Spinal cord (tissue), 10 donors: ENCODE results near the gene ALPK1. TPM values are rescaled to one million over a fixed set of nuclear protein-coding genes. Genes with fewer than 3 reads are reported as not detected.
"Not testable (repeated sequence)": the region's sequence is repeated elsewhere in the genome, so short reads cannot be mapped to it uniquely, and the experiment has no call there.

Experiments
- DNase-seq, 6 donors: peaks; one replicate each; pipeline versions ENCODE4 v3.0.0 to v3.0.0-alpha.2; 2013 to 2015; ENCODE audit warnings: low spot score in 6 of 6, low read depth in 4 of 6
- H3K27ac ChIP-seq: one replicate; pipeline ENCODE4 v1.5.1; 2013; ENCODE audit warnings: low read depth, low read length, control low read depth
- H3K27me3 ChIP-seq: one replicate; pipeline ENCODE4 v1.6.1; 2013; ENCODE audit warnings: low read length; ENCODE audit not compliant: control insufficient read depth, insufficient read depth
- H3K36me3 ChIP-seq: one replicate; pipeline ENCODE4 v1.6.1; 2013; ENCODE audit warnings: low read length; ENCODE audit not compliant: control insufficient read depth, insufficient read depth
- H3K4me1 ChIP-seq: one replicate; pipeline ENCODE4 v1.6.1; 2013; ENCODE audit warnings: low read length; ENCODE audit not compliant: control insufficient read depth, insufficient read depth
- H3K4me3 ChIP-seq: one replicate; pipeline ENCODE4 v1.5.1; 2013; ENCODE audit warnings: low read depth, low read length, control low read depth
- H3K9me3 ChIP-seq: one replicate; pipeline ENCODE4 v1.6.1; 2013; ENCODE audit warnings: low read length; ENCODE audit not compliant: control insufficient read depth, insufficient read depth
- WGBS: methylation state at CpG from one replicate; pipeline ENCODE4 v1.1.5; 2013; ENCODE audit warnings: missing lambda C conversion rate; ENCODE audit not compliant: insufficient coverage; 5-methylcytosine and 5-hydroxymethylcytosine counted together
- polyA plus RNA-seq, 2 donors: library from polyadenylated mRNA; unstranded; fragments of 120-200 nt; gene quantifications; one replicate each; pipeline ENCODE4 v1.2.1, GENCODE V29; 2013; ENCODE audit not compliant: insufficient read length in 2 of 2
- total RNA-seq, 2 donors: library from RNA; depleted of rRNA in 1 of 2; stranded (reverse); fragments of 120-200 nt in 1 of 2; fragments of >200 nt in 1 of 2; gene quantifications; one replicate each; pipeline versions ENCODE4 v1.2.3 to v1.2.4, GENCODE V29; 2013 to 2014
- donor health status: healthy.

The ALPK1 gene
- total and polyA plus RNA-seq, 4 donors: 3.8 to 15.2 (median 10.0) TPM

DNA sequence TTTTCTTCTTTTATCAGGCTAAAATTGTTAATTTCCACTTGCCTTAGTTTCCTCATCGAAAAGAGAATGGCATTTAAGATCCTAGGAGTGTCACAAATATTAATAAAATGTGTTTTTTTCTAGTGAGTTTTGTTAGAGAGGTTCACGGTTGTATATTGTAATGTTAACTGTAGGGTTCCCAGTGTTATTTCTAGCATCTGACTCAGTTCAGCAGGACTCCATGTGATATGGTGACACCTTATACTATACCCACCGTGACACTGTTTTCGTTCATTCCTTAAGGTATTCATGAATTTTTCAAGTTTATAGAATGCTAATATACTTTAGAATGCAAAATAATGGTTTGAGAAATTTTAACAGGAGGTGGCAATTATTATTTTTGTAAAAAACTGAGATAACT is 128.7 kb downstream of the ALPK1 start:
- H3K9me3 ChIP-seq: no peaks in the 10 kb centered on the region
- peaks cover 12% of the 10 kb centered on the region for H3K27me3 ChIP-seq
- no peaks in the 10 kb centered on the region for H3K36me3 ChIP-seq
- H3K4me3 ChIP-seq: no peak overlapping the region
- no peaks in the 10 kb centered on the region for H3K4me1 ChIP-seq
- H3K27ac ChIP-seq: no peak overlapping the region
- WGBS: no CpG with 5 or more reads among the region's 4 CpGs
- DNase-seq: no peak

DNA sequence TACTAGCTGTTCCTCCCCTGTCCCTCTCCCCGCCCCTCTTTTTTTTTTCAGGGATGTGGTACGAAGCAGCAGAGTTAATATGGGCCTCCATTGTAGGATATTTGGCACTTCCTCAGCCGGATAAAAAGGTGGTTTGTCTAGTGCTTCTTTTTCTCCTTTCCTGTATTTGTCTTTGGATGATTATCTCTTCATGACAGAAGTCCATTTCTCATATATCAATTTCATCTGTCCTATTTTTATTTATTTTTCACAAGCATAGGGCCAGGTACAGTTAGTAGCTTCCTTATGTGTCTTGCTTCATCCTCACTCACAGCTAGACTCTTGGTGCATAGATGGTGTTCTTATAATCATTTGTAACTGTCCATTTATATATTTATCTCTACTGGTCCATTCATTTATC is 129.2 kb downstream of the ALPK1 start:
- DNase-seq: no peak
- no peak overlapping the region for H3K27ac ChIP-seq
- H3K4me1 ChIP-seq: no peaks in the 10 kb centered on the region
- no CpG with 5 or more reads among the region's 3 CpGs for WGBS
- H3K27me3 ChIP-seq: peaks cover 12% of the 10 kb centered on the region
- H3K4me3 ChIP-seq: no peak overlapping the region
- no peaks in the 10 kb centered on the region for H3K9me3 ChIP-seq
- H3K36me3 ChIP-seq: no peaks in the 10 kb centered on the region

DNA sequence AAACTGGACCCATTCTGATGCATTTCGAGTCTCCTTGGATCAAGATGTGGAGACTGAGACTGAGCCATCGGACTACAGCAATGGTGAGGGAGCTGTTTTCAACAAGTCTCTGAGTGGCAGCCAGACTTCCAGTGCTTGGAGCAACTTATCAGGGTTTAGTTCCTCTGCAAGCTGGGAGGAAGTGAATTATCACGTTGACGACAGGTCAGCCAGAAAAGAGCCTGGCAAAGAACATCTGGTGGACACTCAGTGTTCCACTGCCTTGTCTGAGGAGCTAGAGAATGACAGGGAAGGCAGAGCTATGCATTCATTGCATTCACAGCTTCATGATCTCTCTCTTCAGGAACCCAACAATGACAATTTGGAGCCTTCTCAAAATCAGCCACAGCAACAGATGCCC is 134.0 kb downstream of the ALPK1 start:
- WGBS: 84% methylated on average over 3 of the region's 4 CpGs
- no peaks in the 10 kb centered on the region for H3K36me3 ChIP-seq

DNA sequence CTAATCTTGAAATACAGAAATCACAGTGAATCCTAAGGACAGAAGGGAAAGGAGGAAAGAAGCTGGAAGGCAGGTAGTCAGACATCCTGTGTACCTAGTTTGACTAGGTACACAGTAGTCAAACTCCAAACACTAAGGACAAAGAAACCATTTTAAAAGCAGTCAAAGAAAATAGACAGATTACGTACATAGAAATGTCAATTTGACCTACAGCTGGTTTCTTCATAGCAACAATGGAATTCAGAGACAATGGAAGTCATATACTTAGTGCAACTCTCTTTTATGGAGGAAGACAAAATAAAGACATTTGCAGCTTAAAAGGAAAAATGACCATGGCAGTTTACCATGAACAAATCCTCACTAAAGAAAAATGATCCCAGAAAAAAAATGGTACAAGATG is 139.8 kb downstream of the ALPK1 start:
- no CpG with 5 or more reads among the region's 1 CpG for WGBS

More for the DNA sequence above, 134.0 kb downstream of the ALPK1 start:
- Histone ChIP-seq H3K27me3 (peaks cover 3% of the 10 kb centered on the region), H3K9me3 (no peaks in the 10 kb centered on the region), H3K4me3 (no peak overlapping the region), H3K4me1 (no peaks in the 10 kb centered on the region), H3K27ac (no peak overlapping the region)
- DNase-seq: no peak

DNA sequence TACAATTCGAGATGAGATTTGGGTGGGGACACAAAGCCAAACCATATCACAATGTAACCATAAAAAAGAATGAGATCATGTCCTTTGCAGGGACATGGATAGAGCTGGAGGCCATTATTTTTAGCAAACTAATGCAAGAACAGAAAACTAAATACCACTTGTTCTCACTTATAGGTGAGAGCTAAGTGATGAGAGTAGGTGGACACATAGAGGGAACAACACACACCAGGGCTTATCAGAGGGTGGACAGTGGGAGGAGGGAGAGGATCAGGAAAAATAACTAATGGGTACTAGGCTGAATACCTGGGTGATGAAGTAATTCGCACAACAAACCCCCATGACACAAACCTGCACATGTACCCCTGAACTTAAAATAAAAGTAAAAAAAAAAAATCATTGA is 145.1 kb downstream of the ALPK1 start:
- DNase-seq, H3K27ac ChIP-seq, H3K4me3 ChIP-seq, H3K4me1 ChIP-seq, H3K27me3 ChIP-seq, H3K36me3 ChIP-seq: not testable (repeated sequence)
- WGBS: no CpG with 5 or more reads among the region's 2 CpGs
- peaks cover 11% of the 10 kb centered on the region for H3K9me3 ChIP-seq

More for the DNA sequence above, 139.8 kb downstream of the ALPK1 start:
- Histone ChIP-seq H3K4me3 (no peak overlapping the region), H3K27me3 (peaks cover under 1% of the 10 kb centered on the region), H3K4me1 (no peaks in the 10 kb centered on the region), H3K36me3 (no peaks in the 10 kb centered on the region), H3K27ac (no peak overlapping the region), H3K9me3 (no peaks in the 10 kb centered on the region)
- DNase-seq: no peak

DNA sequence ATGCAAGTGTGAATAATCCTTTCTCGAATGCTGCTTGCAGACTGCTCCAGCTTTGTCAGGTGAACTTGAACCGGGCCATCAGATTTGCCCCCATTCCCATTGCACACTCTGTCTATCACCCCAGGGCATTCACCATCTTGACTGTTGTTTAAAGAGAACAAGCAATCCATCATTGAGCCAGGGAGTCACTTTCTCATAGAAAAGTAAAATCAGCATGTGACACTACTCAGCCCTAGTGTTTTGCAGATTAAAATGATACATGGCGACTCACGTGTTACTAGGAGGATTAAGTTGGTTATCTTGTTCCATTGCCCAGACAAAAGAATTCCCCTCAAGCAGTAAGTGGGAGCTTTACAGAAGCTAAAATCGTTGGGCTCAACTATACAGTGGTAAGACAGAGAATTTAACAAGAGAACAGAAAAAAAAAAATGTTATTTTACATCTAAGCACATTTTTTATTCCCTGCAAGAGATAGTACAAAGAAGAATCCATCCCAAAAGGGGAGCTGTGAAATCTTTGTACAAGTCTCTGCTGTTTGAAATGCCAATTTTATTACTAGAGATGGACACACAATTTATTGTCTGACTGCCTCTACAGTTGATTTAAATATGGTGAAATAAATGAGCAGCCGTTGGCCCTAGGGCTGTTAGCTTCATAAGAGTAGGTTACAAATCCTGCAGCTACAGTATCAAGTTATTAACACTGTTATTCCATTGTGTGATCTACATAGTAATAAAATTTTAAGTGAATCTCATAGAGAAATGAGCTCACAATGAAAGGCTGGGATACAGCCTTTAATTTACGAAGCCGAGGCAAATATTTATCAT is 151.3 kb downstream of the ALPK1 start:
- H3K4me1 ChIP-seq: no peaks in the 10 kb centered on the region
- H3K27ac ChIP-seq: no peak overlapping the region
- peaks cover 11% of the 10 kb centered on the region for H3K9me3 ChIP-seq
- peaks cover 8% of the 10 kb centered on the region for H3K27me3 ChIP-seq
- 43% methylated on average over 2 of the region's 8 CpGs for WGBS
- H3K36me3 ChIP-seq: no peaks in the 10 kb centered on the region
- peak in 2 of 6 donors; percentile 9 to 74 for DNase-seq
- H3K4me3 ChIP-seq: no peak overlapping the region

DNA sequence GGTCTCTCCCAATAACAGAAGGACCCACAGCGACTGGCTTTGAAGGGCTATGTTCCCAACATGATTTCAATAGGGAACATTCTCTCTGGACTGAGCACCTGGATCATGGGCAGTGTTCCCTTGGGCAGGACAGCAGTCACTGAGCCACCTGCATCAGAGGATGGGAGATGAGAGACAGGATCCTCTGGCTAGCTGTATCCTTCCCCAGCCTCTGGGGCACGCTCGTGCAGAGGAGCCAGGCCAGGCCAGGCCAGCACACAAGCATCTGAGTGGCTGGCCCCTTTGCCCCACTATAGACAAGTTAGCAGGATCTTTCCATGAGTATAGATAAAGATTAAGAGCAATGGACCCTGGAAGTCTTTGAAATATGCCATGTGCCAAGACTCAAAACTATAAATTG is 152.5 kb downstream of the ALPK1 start:
- DNase-seq: no peak
- no peaks in the 10 kb centered on the region for H3K36me3 ChIP-seq
- WGBS: 70% methylated on average over 2 of the region's 3 CpGs
- no peak overlapping the region for H3K4me3 ChIP-seq
- H3K27ac ChIP-seq: no peak overlapping the region
- H3K4me1 ChIP-seq: no peaks in the 10 kb centered on the region
- H3K27me3 ChIP-seq: peaks cover 8% of the 10 kb centered on the region
- H3K9me3 ChIP-seq: peaks cover 11% of the 10 kb centered on the region

DNA sequence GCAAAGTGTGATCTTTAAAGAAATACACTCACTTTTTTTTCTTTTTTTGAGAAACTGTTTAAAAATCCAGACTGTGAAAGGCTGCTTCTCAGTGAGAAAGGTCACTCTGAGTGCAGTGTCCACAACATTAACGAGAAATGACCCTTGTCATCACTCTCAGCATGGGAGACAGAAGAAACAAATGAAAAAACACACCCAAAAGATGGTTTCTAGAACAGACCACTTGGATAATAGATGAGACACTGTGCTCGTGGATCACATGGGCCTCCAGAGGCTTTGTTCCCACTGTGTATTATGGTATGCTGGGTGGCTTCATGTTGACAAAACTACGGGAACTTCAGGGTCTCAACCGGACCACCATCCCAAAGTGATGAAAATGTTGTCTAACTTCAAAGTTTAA is 153.9 kb downstream of the ALPK1 start:
- H3K36me3 ChIP-seq: no peaks in the 10 kb centered on the region
- H3K4me1 ChIP-seq: no peaks in the 10 kb centered on the region
- no peak for DNase-seq
- H3K27ac ChIP-seq: no peak overlapping the region
- H3K27me3 ChIP-seq: peaks cover 8% of the 10 kb centered on the region
- WGBS: 50% methylated on average over 1 of the region's 4 CpGs
- H3K9me3 ChIP-seq: peaks cover 2% of the 10 kb centered on the region
- H3K4me3 ChIP-seq: no peak overlapping the region

DNA sequence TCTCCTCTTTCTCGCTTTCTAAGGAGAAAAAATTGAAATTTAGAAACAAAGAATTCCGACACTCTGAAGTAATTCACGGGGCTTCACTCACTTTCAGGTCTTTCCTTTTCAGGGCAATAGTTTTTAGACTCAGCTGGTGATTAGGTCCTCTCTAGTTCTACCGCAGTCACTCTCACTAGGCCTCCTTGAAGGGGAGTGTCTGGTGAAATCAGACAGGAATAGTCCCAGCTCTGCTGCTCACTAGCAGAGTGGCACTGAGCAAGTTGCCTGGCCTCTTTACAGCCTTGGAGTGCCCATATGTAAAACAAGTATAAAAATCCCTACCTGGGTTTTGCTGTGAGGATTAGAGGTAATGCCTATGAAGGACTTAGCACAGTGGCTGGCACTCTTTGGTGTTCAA is 154.7 kb downstream of the ALPK1 start:
- no peak for DNase-seq
- H3K27ac ChIP-seq: no peak overlapping the region
- no peaks in the 10 kb centered on the region for H3K36me3 ChIP-seq
- H3K4me1 ChIP-seq: no peaks in the 10 kb centered on the region
- H3K4me3 ChIP-seq: no peak overlapping the region
- H3K9me3 ChIP-seq: no peaks in the 10 kb centered on the region
- H3K27me3 ChIP-seq: peaks cover 8% of the 10 kb centered on the region
- WGBS: 43% methylated on average over 3 of the region's 4 CpGs

DNA sequence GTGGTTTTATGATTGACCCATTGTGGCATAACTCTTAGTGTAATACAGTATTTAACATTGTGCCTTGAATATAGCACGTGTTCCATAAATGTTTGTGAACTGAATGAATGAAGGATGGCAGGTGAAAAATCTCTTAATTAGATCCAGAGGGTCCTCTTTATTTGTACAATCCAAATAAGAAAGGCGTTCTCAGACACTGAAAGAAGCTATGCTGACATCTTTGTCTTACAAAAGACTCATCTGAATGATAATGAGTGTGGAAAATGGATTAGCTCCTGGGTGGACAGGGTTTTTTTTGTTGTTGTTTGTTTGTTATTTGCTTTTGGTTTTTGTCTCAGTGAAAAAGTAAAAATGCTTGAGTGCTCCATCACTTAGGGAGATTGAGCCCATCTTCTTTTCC is 156.2 kb downstream of the ALPK1 start:
- Histone ChIP-seq H3K4me1 (no peaks in the 10 kb centered on the region), H3K27ac (no peak overlapping the region), H3K9me3 (no peaks in the 10 kb centered on the region), H3K27me3 (peaks cover 5% of the 10 kb centered on the region), H3K4me3 (no peak overlapping the region), H3K36me3 (no peaks in the 10 kb centered on the region)
- DNase-seq: peak in 1 of 6 donors; percentile 43
- no CpG with 5 or more reads among the region's 2 CpGs for WGBS
